ENCODE results near the gene DHCR24.

DNA sequence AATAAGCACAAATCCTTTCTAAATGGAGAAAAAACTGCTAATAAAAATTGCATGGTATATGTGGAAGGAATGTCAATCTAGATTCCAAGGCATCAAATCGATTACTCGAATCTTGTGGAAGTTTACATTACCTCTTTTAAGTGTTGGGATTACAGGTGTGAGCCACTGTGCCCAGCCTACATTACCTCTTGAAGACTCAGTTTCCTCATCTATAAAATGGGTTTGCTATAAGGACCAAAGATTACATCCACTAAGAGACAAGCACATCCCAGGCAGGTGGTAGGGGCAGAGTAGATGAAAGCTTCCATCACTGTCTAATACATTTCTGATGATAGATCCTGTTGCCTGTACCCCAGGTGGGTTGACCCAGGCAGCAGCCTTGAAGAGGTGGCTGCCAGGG, 16.1 kb downstream of the DHCR24 start:
- TF ChIP-seq EP300 (IDR thresholded peaks at IDR 0.05) (no peak), POLR2A (IDR thresholded peaks at IDR 0.05) (no peak)
- TF ChIP-seq, protein P1, sequence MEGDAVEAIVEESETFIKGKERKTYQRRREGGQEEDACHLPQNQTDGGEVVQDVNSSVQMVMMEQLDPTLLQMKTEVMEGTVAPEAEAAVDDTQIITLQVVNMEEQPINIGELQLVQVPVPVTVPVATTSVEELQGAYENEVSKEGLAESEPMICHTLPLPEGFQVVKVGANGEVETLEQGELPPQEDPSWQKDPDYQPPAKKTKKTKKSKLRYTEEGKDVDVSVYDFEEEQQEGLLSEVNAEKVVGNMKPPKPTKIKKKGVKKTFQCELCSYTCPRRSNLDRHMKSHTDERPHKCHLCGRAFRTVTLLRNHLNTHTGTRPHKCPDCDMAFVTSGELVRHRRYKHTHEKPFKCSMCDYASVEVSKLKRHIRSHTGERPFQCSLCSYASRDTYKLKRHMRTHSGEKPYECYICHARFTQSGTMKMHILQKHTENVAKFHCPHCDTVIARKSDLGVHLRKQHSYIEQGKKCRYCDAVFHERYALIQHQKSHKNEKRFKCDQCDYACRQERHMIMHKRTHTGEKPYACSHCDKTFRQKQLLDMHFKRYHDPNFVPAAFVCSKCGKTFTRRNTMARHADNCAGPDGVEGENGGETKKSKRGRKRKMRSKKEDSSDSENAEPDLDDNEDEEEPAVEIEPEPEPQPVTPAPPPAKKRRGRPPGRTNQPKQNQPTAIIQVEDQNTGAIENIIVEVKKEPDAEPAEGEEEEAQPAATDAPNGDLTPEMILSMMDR (IDR thresholded peaks at IDR 0.05): no peak
